ENCODE measurements around the gene POLN. TPM values are rescaled to one million over a fixed set of nuclear protein-coding genes. Genes with fewer than 3 reads are reported as not detected.
A peak's percentile ranks its signal among the peaks of the same experiment; 100 is the strongest.
"Not testable (repeated sequence)": the region's sequence is repeated elsewhere in the genome, so short reads cannot be mapped to it uniquely, and the experiment has no call there.

Gene POLN
- total RNA-seq, 1 donor from 2014 or later, result 1.9 TPM

- peaks cover 5% of the 10 kb centered on the region for H3K9me3 Mint-ChIP-seq
These were observed 65.8 kb downstream of the POLN start for GRCh38 chr4:2175990-2176698.

GRCh38 chr4:2174061-2174460 is 67.9 kb downstream of the POLN start:
- Mint-ChIP-seq H3K4me1 (peaks cover 74% of the 10 kb centered on the region), H3K27ac (peak overlapping the region; percentile 91), H3K36me3 (ENCODE audit: low read depth) (peaks cover 3% of the 10 kb centered on the region), H3K27me3 (no peaks in the 10 kb centered on the region), H3K4me3 (peak overlapping the region; percentile 78), H3K9me3 (peaks cover 5% of the 10 kb centered on the region)
- DNase-seq, result no peak
- intact Hi-C loops (cut with micrococcal nuclease), result loop anchor here (5.0 to 10.0 kb wide), 3 partner anchors 37 to 167 kb away; partner anchors contain the start of gene NELFA

More at GRCh38 chr4:2175990-2176698, 65.8 kb downstream of the POLN start:
- Mint-ChIP-seq H3K4me3 (peak overlapping the region; percentile 67), H3K36me3 (ENCODE audit: low read depth) (peaks cover 3% of the 10 kb centered on the region), H3K27me3 (no peaks in the 10 kb centered on the region), H3K4me1 (peaks cover 62% of the 10 kb centered on the region), H3K27ac (peak overlapping the region; percentile 86)
- peak; percentile 75 for DNase-seq
- intact Hi-C loops (cut with micrococcal nuclease), result loop anchor here (10.0 kb wide), 1 partner anchor 131 kb away; a partner anchor contains a TSS

- intact Hi-C loops (cut with micrococcal nuclease), result loop anchor here (5.0 to 10.0 kb wide), 3 partner anchors 35 to 165 kb away; partner anchors contain the start of gene NELFA
- peak overlapping the region; percentile 91 for H3K27ac Mint-ChIP-seq
- H3K4me1 Mint-ChIP-seq, result peaks cover 76% of the 10 kb centered on the region
- peaks cover 5% of the 10 kb centered on the region for H3K9me3 Mint-ChIP-seq
- no peaks in the 10 kb centered on the region for H3K27me3 Mint-ChIP-seq
- H3K4me3 Mint-ChIP-seq, result peak overlapping the region; percentile 78
- H3K36me3 Mint-ChIP-seq (ENCODE audit: low read depth), result peaks cover 3% of the 10 kb centered on the region
- DNase-seq, result peak; percentile 89
These were observed 69.2 kb downstream of the POLN start for GRCh38 chr4:2172627-2173231.

GRCh38 chr4:2172161-2172560 is 69.8 kb downstream of the POLN start:
- Mint-ChIP-seq H3K4me1 (peaks cover 72% of the 10 kb centered on the region), H3K27me3 (no peaks in the 10 kb centered on the region), H3K27ac (peak overlapping the region; percentile 91), H3K36me3 (ENCODE audit: low read depth) (peaks cover 3% of the 10 kb centered on the region), H3K4me3 (peak overlapping the region; percentile 78), H3K9me3 (peaks cover 5% of the 10 kb centered on the region)
- intact Hi-C loops (cut with micrococcal nuclease), result loop anchor here (5.0 to 10.0 kb wide), 3 partner anchors 35 to 165 kb away; partner anchors contain the start of gene NELFA
- DNase-seq, result peak; percentile 88

GRCh38 chr4:2168469-2169319 is 73.2 kb downstream of the POLN start:
- no peak overlapping the region for H3K4me3 Mint-ChIP-seq

GRCh38 chr4:2166253-2166652 is 75.7 kb downstream of the POLN start:
- no peak for DNase-seq
- no peak overlapping the region for H3K4me3 Mint-ChIP-seq
- intact Hi-C loops (cut with micrococcal nuclease), result no loop called here
- peaks cover 26% of the 10 kb centered on the region for H3K4me1 Mint-ChIP-seq
- no peak overlapping the region for H3K27ac Mint-ChIP-seq
- no peaks in the 10 kb centered on the region for H3K27me3 Mint-ChIP-seq
- peaks cover 5% of the 10 kb centered on the region for H3K36me3 Mint-ChIP-seq (ENCODE audit: low read depth)
- H3K9me3 Mint-ChIP-seq, result no peaks in the 10 kb centered on the region

More at GRCh38 chr4:2168469-2169319, 73.2 kb downstream of the POLN start:
- DNase-seq, result no peak
- Mint-ChIP-seq H3K4me1 (peaks cover 47% of the 10 kb centered on the region), H3K27me3 (no peaks in the 10 kb centered on the region), H3K9me3 (no peaks in the 10 kb centered on the region), H3K36me3 (ENCODE audit: low read depth) (peaks cover 5% of the 10 kb centered on the region), H3K27ac (no peak overlapping the region)
- intact Hi-C loops (cut with micrococcal nuclease), result no loop called here

- peaks cover 20% of the 10 kb centered on the region for H3K4me1 Mint-ChIP-seq
- intact Hi-C loops (cut with micrococcal nuclease), result no loop called here
- peaks cover 5% of the 10 kb centered on the region for H3K36me3 Mint-ChIP-seq (ENCODE audit: low read depth)
- no peaks in the 10 kb centered on the region for H3K27me3 Mint-ChIP-seq
- no peaks in the 10 kb centered on the region for H3K9me3 Mint-ChIP-seq
- H3K27ac Mint-ChIP-seq, result no peak overlapping the region
- no peak overlapping the region for H3K4me3 Mint-ChIP-seq
- DNase-seq, result no peak
These were observed 76.5 kb downstream of the POLN start for GRCh38 chr4:2165391-2165790.

- peaks cover 10% of the 10 kb centered on the region for H3K4me1 Mint-ChIP-seq
- DNase-seq, result no peak
- intact Hi-C loops (cut with micrococcal nuclease), result no loop called here
- no peaks in the 10 kb centered on the region for H3K9me3 Mint-ChIP-seq
- H3K36me3 Mint-ChIP-seq (ENCODE audit: low read depth), result peaks cover 5% of the 10 kb centered on the region
- H3K27ac Mint-ChIP-seq, result no peak overlapping the region
- H3K27me3 Mint-ChIP-seq, result no peaks in the 10 kb centered on the region
- H3K4me3 Mint-ChIP-seq, result no peak overlapping the region
These were observed 78.6 kb downstream of the POLN start for GRCh38 chr4:2163311-2163821.

- H3K9me3 Mint-ChIP-seq; H3K36me3 Mint-ChIP-seq (ENCODE audit: low read depth); intact Hi-C loops (cut with micrococcal nuclease): not testable (repeated sequence)
These were observed 80.7 kb downstream of the POLN start for GRCh38 chr4:2161092-2161703.

GRCh38 chr4:2159931-2160330 is 82.0 kb downstream of the POLN start:
- no peak for DNase-seq
- no peak overlapping the region for H3K27ac Mint-ChIP-seq
- no peaks in the 10 kb centered on the region for H3K9me3 Mint-ChIP-seq
- no peaks in the 10 kb centered on the region for H3K4me1 Mint-ChIP-seq
- intact Hi-C loops (cut with micrococcal nuclease), result no loop called here
- no peaks in the 10 kb centered on the region for H3K27me3 Mint-ChIP-seq
- no peaks in the 10 kb centered on the region for H3K36me3 Mint-ChIP-seq (ENCODE audit: low read depth)
- no peak overlapping the region for H3K4me3 Mint-ChIP-seq

More at GRCh38 chr4:2161092-2161703, 80.7 kb downstream of the POLN start:
- not testable (repeated sequence) for H3K27ac Mint-ChIP-seq, DNase-seq, H3K4me3 Mint-ChIP-seq, H3K4me1 Mint-ChIP-seq, H3K27me3 Mint-ChIP-seq

- Mint-ChIP-seq H3K9me3 (peaks cover 4% of the 10 kb centered on the region), H3K27ac (no peak overlapping the region), H3K4me1 (no peaks in the 10 kb centered on the region), H3K36me3 (ENCODE audit: low read depth) (peaks cover 3% of the 10 kb centered on the region), H3K4me3 (no peak overlapping the region), H3K27me3 (peaks cover 3% of the 10 kb centered on the region)
- intact Hi-C loops (cut with micrococcal nuclease), result no loop called here
- no peak for DNase-seq
These were observed 86.7 kb downstream of the POLN start for GRCh38 chr4:2155246-2155645.

GRCh38 chr4:2154215-2154740 is 87.6 kb downstream of the POLN start:
- H3K9me3 Mint-ChIP-seq, result peaks cover 4% of the 10 kb centered on the region
- no peak overlapping the region for H3K27ac Mint-ChIP-seq
- H3K36me3 Mint-ChIP-seq (ENCODE audit: low read depth), result peaks cover 3% of the 10 kb centered on the region
- intact Hi-C loops (cut with micrococcal nuclease), result no loop called here
- peaks cover 3% of the 10 kb centered on the region for H3K27me3 Mint-ChIP-seq
- DNase-seq, result no peak
- H3K4me1 Mint-ChIP-seq, result no peaks in the 10 kb centered on the region
- H3K4me3 Mint-ChIP-seq, result no peak overlapping the region

- H3K27ac Mint-ChIP-seq, result no peak overlapping the region
- H3K4me1 Mint-ChIP-seq, result no peaks in the 10 kb centered on the region
- H3K4me3 Mint-ChIP-seq, result no peak overlapping the region
- H3K27me3 Mint-ChIP-seq, result peaks cover 3% of the 10 kb centered on the region
- peaks cover 7% of the 10 kb centered on the region for H3K36me3 Mint-ChIP-seq (ENCODE audit: low read depth)
- intact Hi-C loops (cut with micrococcal nuclease), result no loop called here
- no peak for DNase-seq
- peaks cover 4% of the 10 kb centered on the region for H3K9me3 Mint-ChIP-seq
These were observed 90.4 kb downstream of the POLN start for GRCh38 chr4:2151544-2151943.

Data from activated CD4-positive, alpha-beta T cell treated with anti-CD3 and anti-CD28 coated beads, Interleukin-2, amount 10 ng/mL, durations not matched to agents 24 days and 14 days (primary cell).